PC-3 (cell line): Measurements from ENCODE around the gene GALNT1. TPM values are rescaled to one million over a fixed set of nuclear protein-coding genes. Genes with fewer than 3 reads are reported as not detected.

Experiments used
- ATAC-seq: fragments of 200-7000 bp; cut with Tn5 transposase; 2 replicates; pipeline ENCODE4 v1.9.1; 2020; ENCODE audit warnings: mild to moderate bottlenecking, moderate library complexity
- BruUV-seq: library from RNA; stranded (reverse); fragments of 400-500 nt; replicated peaks from 2 replicates; lab custom pipeline; 2021; lab: Mats Ljungman, UMichigan
- CTCF ChIA-PET: fragments of 300-600 bp; sonication (Branson Sonifier 250); formaldehyde crosslinking; loops from one replicate; lab custom pipeline; 2022; ENCODE audit warnings: antibody characterized with exemption; lab: Charles Lee
- POLR2A ChIA-PET: fragments of 300-600 bp; sonication (Branson Sonifier 250); formaldehyde crosslinking; loops from one replicate; lab custom pipeline; 2022; ENCODE audit warnings: antibody characterized with exemption; ENCODE audit not compliant: unreplicated experiment; lab: Charles Lee
- DNase-seq: peaks from one replicate; pipeline ENCODE4 v3.0.0-alpha.2; 2015
- H2AFZ ChIP-seq: fragments of 300-600 bp; sonication (generic); 2 replicates; pipeline ENCODE4 v1.6.0; 2016; ENCODE audit warnings: antibody characterized with exemption, low read length
- H3F3A ChIP-seq: fragments of 300-600 bp; sonication (generic); one replicate; pipeline ENCODE4 v1.6.0; 2017; ENCODE audit warnings: antibody characterized with exemption, low read length, control low read depth, mild to moderate bottlenecking; ENCODE audit not compliant: unreplicated experiment
- H3K27ac ChIP-seq: fragments of 300-600 bp; sonication (generic); 2 replicates; pipeline ENCODE4 v1.5.1; 2016; ENCODE audit warnings: mild to moderate bottlenecking, low read length
- H3K27me3 ChIP-seq: fragments of 300-600 bp; sonication (generic); 2 replicates; pipeline ENCODE4 v1.6.1; 2016; ENCODE audit warnings: low read length, mixed read lengths
- H3K36me3 ChIP-seq: fragments of 300-600 bp; sonication (generic); 2 replicates; pipeline ENCODE4 v1.6.1; 2016; ENCODE audit warnings: low read depth, mixed run types, low read length, mixed read lengths
- H3K4me1 ChIP-seq: fragments of 300-600 bp; sonication (generic); 2 replicates; pipeline ENCODE4 v1.5.1; 2016; ENCODE audit warnings: low read length; ENCODE audit not compliant: insufficient read depth
- H3K4me2 ChIP-seq: fragments of 300-600 bp; sonication (generic); 2 replicates; pipeline ENCODE4 v1.6.0; 2016; ENCODE audit warnings: low read length
- H3K4me3 ChIP-seq: fragments of 300-600 bp; sonication (generic); 2 replicates; pipeline ENCODE4 v1.5.1; 2016; ENCODE audit warnings: mild to moderate bottlenecking, low read length, mixed read lengths
- H3K79me2 ChIP-seq: fragments of 300-600 bp; sonication (generic); 2 replicates; pipeline ENCODE4 v1.6.1; 2017; ENCODE audit warnings: low read length, mixed read lengths
- H3K9ac ChIP-seq: fragments of 300-600 bp; sonication (generic); 2 replicates; pipeline ENCODE4 v1.6.0; 2016; ENCODE audit warnings: mild to moderate bottlenecking, low read length
- H3K9me2 ChIP-seq: fragments of 300-600 bp; sonication (generic); replicated peaks from 2 replicates; pipeline ENCODE4 v1.6.1; 2016; ENCODE audit warnings: mixed run types, low read length, mixed read lengths
- H3K9me3 ChIP-seq: fragments of 300-600 bp; sonication (generic); 2 replicates; pipeline ENCODE4 v1.6.1; 2016; ENCODE audit warnings: low read length, mixed read lengths
- H4K20me1 ChIP-seq: fragments of 300-600 bp; sonication (generic); 2 replicates; pipeline ENCODE4 v1.6.1; 2016; ENCODE audit warnings: low read length, mixed read lengths
- CTCF ChIP-seq: fragments of 300-600 bp; sonication (generic); conservative IDR thresholded peaks from 2 replicates; pipeline ENCODE4 v1.5.1; 2017; ENCODE audit warnings: antibody characterized with exemption, low read depth, mild to moderate bottlenecking, low read length
- EZH2 ChIP-seq: fragments of 300-600 bp; sonication (generic); IDR thresholded peaks from one replicate; pipeline ENCODE4 v1.6.1; 2017; ENCODE audit warnings: antibody characterized with exemption, mild to moderate bottlenecking, low read length; ENCODE audit not compliant: unreplicated experiment
- EZH2phosphoT487 ChIP-seq: fragments of 300-600 bp; sonication (generic); IDR thresholded peaks from 2 replicates; pipeline ENCODE4 v1.6.1; 2018; ENCODE audit warnings: mild to moderate bottlenecking, antibody characterized with exemption, low read length, borderline replicate concordance
- intact Hi-C: fragments of 100-400 bp; cut with micrococcal nuclease; formaldehyde crosslinking; loops from 2 replicates; pipeline ENCODE4 v1.9.0; 2023
- total RNA-seq: library from RNA; depleted of rRNA; stranded (reverse); fragments of >200 nt; gene quantifications from 2 replicates; pipeline ENCODE4 v1.2.3, GENCODE V29; 2014

GALNT1 gene
- total RNA-seq, 1 experiment from 2014 or later, result 25.0 TPM

- Histone ChIP-seq H3K79me2 (no peaks in the 10 kb centered on the region), H3K9me2 (no peaks in the 10 kb centered on the region), H3K4me1 (no peaks in the 10 kb centered on the region), H3K4me3 (no peak overlapping the region), H3K9ac (no peak overlapping the region), H4K20me1 (no peaks in the 10 kb centered on the region), H3K4me2 (no peak overlapping the region), H3K27ac (no peak overlapping the region), H3K9me3 (no peaks in the 10 kb centered on the region), H3K36me3 (no peaks in the 10 kb centered on the region), H3K27me3 (no peaks in the 10 kb centered on the region), H3F3A (no peaks in the 10 kb centered on the region), H2AFZ (no peak overlapping the region)
- TF ChIP-seq EZH2 (no peak), CTCF (no peak), EZH2phosphoT487 (no peak)
- DNase-seq (no peak), ATAC-seq (no peak)
- no TSS peak for BruUV-seq
- ChIA-PET CTCF (no interaction called here), POLR2A (no interaction called here)
- intact Hi-C loops, result no loop called here
Measured at GRCh38 chr18:35745814-35746213, 164.3 kb downstream of the GALNT1 start.

GRCh38 chr18:35746826-35747339 lies 165.3 kb downstream of the GALNT1 start:
- Histone ChIP-seq H3K79me2 (no peaks in the 10 kb centered on the region), H4K20me1 (no peaks in the 10 kb centered on the region), H3K27ac (no peak overlapping the region), H3F3A (no peaks in the 10 kb centered on the region), H3K9me2 (no peaks in the 10 kb centered on the region), H3K9me3 (no peaks in the 10 kb centered on the region), H3K36me3 (no peaks in the 10 kb centered on the region), H3K4me3 (no peak overlapping the region), H3K9ac (no peak overlapping the region), H3K4me2 (no peak overlapping the region), H3K27me3 (no peaks in the 10 kb centered on the region), H2AFZ (no peak overlapping the region), H3K4me1 (no peaks in the 10 kb centered on the region)
- POLR2A ChIA-PET, result no interaction called here
- TF ChIP-seq CTCF, result no peak
- TF ChIP-seq EZH2, result no peak
- TF ChIP-seq EZH2phosphoT487, result no peak
- intact Hi-C loops, result no loop called here
- DNase-seq, result no peak
- no TSS peak for BruUV-seq
- ATAC-seq, result no peak
- CTCF ChIA-PET, result no interaction called here

- Histone ChIP-seq H3K9me2 (no peaks in the 10 kb centered on the region), H3K79me2 (no peaks in the 10 kb centered on the region), H3F3A (no peaks in the 10 kb centered on the region), H3K27ac (no peak overlapping the region), H3K27me3 (no peaks in the 10 kb centered on the region), H4K20me1 (no peaks in the 10 kb centered on the region), H3K4me1 (no peaks in the 10 kb centered on the region), H3K4me2 (no peak overlapping the region), H3K36me3 (no peaks in the 10 kb centered on the region), H2AFZ (no peak overlapping the region), H3K9ac (no peak overlapping the region), H3K4me3 (no peak overlapping the region), H3K9me3 (no peaks in the 10 kb centered on the region)
- no peak for ATAC-seq
- POLR2A ChIA-PET, result no interaction called here
- BruUV-seq, result no TSS peak
- intact Hi-C loops, result no loop called here
- CTCF ChIA-PET, result no interaction called here
- TF ChIP-seq EZH2 (no peak), EZH2phosphoT487 (no peak), CTCF (no peak)
- no peak for DNase-seq
Measured at GRCh38 chr18:35747894-35748472, 166.4 kb downstream of the GALNT1 start.
